Transverse colon (tissue), 4 donors: ENCODE measurements around the gene LGSN.

Experiments used
- EP300 ChIP-seq: sonication (generic); formaldehyde crosslinking; IDR thresholded peaks from one replicate; pipeline ENCODE4 v1.6.1; 2017; ENCODE audit warnings: antibody characterized with exemption, low read depth
- POLR2A ChIP-seq: fragments of 450-650 bp; IDR thresholded peaks from one replicate; pipeline ENCODE4 v1.6.1; 2016; ENCODE audit warnings: antibody characterized with exemption, mild to moderate bottlenecking, moderate library complexity
- POLR2AphosphoS5 ChIP-seq, 3 donors: sonication (generic); formaldehyde crosslinking; IDR thresholded peaks; one replicate each; pipeline ENCODE4 v1.6.1; 2016; ENCODE audit warnings: antibody characterized with exemption in 3 of 3
- TF ChIP-seq, protein P1 (sequence below), 5 experiments: fragments of 200-600 bp in 3 of 5; fragments of 450-650 bp in 2 of 5; sonication (generic) in 3 of 5; IDR thresholded peaks; 1 replicate in 2 of 5; 2 replicates in 3 of 5; pipeline ENCODE4 v1.5.1; 2016 to 2017; ENCODE audit warnings: antibody characterized with exemption in 5 of 5, inconsistent platforms in 3 of 5, mild to moderate bottlenecking in 2 of 5, moderate library complexity in 1 of 5

GRCh38 chr6:63346217-63346835 lies 26.5 kb upstream of the LGSN start:
- TF ChIP-seq, protein P1, sequence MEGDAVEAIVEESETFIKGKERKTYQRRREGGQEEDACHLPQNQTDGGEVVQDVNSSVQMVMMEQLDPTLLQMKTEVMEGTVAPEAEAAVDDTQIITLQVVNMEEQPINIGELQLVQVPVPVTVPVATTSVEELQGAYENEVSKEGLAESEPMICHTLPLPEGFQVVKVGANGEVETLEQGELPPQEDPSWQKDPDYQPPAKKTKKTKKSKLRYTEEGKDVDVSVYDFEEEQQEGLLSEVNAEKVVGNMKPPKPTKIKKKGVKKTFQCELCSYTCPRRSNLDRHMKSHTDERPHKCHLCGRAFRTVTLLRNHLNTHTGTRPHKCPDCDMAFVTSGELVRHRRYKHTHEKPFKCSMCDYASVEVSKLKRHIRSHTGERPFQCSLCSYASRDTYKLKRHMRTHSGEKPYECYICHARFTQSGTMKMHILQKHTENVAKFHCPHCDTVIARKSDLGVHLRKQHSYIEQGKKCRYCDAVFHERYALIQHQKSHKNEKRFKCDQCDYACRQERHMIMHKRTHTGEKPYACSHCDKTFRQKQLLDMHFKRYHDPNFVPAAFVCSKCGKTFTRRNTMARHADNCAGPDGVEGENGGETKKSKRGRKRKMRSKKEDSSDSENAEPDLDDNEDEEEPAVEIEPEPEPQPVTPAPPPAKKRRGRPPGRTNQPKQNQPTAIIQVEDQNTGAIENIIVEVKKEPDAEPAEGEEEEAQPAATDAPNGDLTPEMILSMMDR (IDR thresholded peaks at IDR 0.05): no peak
- TF ChIP-seq EP300: no peak
- TF ChIP-seq POLR2A: no peak
- no peak for TF ChIP-seq POLR2AphosphoS5 (IDR thresholded peaks at IDR 0.05)
